ENCODE measurements around the gene QRICH1. TPM values are rescaled to one million over a fixed set of nuclear protein-coding genes. Genes with fewer than 3 reads are reported as not detected.

QRICH1 gene
- total RNA-seq, 1 donor = 75.3 TPM

- H3K4me3 ChIP-seq (ENCODE audit: low read depth, low read length) = no peak overlapping the region
- no peak for DNase-seq (ENCODE audit: low read depth)
- no peak for TF ChIP-seq CTCF (IDR thresholded peaks at IDR 0.05; ENCODE audit: insufficient read depth, low read length)
Observed at GRCh38 chr3:49081429-49081828, 12.4 kb downstream of the QRICH1 start.

GRCh38 chr3:49079270-49079669 is 14.6 kb downstream of the QRICH1 start:
- no peak for DNase-seq (ENCODE audit: low read depth)
- H3K4me3 ChIP-seq (ENCODE audit: low read depth, low read length) = no peak overlapping the region
- TF ChIP-seq CTCF (IDR thresholded peaks at IDR 0.05; ENCODE audit: insufficient read depth, low read length) = no peak

GRCh38 chr3:49076646-49077045 is 17.2 kb downstream of the QRICH1 start:
- no peak for DNase-seq (ENCODE audit: low read depth)
- no peak for TF ChIP-seq CTCF (IDR thresholded peaks at IDR 0.05; ENCODE audit: insufficient read depth, low read length)
- no peak overlapping the region for H3K4me3 ChIP-seq (ENCODE audit: low read depth, low read length)

GRCh38 chr3:49076116-49076515 is 17.8 kb downstream of the QRICH1 start:
- no peak for TF ChIP-seq CTCF (IDR thresholded peaks at IDR 0.05; ENCODE audit: insufficient read depth, low read length)
- no peak overlapping the region for H3K4me3 ChIP-seq (ENCODE audit: low read depth, low read length)
- no peak for DNase-seq (ENCODE audit: low read depth)

- DNase-seq (ENCODE audit: low read depth) = no peak
- no peak overlapping the region for H3K4me3 ChIP-seq (ENCODE audit: low read depth, low read length)
- no peak for TF ChIP-seq CTCF (IDR thresholded peaks at IDR 0.05; ENCODE audit: insufficient read depth, low read length)
Observed at GRCh38 chr3:49058011-49058410, 35.9 kb downstream of the QRICH1 start.

GRCh38 chr3:49057268-49057667 is 36.6 kb downstream of the QRICH1 start:
- H3K4me3 ChIP-seq (ENCODE audit: low read depth, low read length) = no peak overlapping the region
- no peak for TF ChIP-seq CTCF (IDR thresholded peaks at IDR 0.05; ENCODE audit: insufficient read depth, low read length)
- no peak for DNase-seq (ENCODE audit: low read depth)

- DNase-seq (ENCODE audit: low read depth) = no peak
- no peak for TF ChIP-seq CTCF (IDR thresholded peaks at IDR 0.05; ENCODE audit: insufficient read depth, low read length)
Observed at GRCh38 chr3:49054344-49054862, 39.5 kb downstream of the QRICH1 start.

More at GRCh38 chr3:49054344-49054862, 39.5 kb downstream of the QRICH1 start:
- H3K4me3 ChIP-seq (ENCODE audit: low read depth, low read length) = no peak overlapping the region
